HG03066 (cell line): ENCODE results near the gene VANGL2.
"Not testable (repeated sequence)": the region's sequence is repeated elsewhere in the genome, so short reads cannot be mapped to it uniquely, and the experiment has no call there.

Source experiments
- ATAC-seq: cut with Tn5 transposase; IDR thresholded peaks from one replicate; pipeline ENCODE4 v1.9.1; 2021; ENCODE audit warnings: low read depth; ENCODE audit not compliant: unreplicated experiment

VANGL2 gene

GRCh38 chr1:160369087-160369486 is 31.3 kb upstream of the VANGL2 start:
- ATAC-seq, result no peak

- ATAC-seq, result no peak
Observed at GRCh38 chr1:160370561-160371345, 29.6 kb upstream of the VANGL2 start.

- no peak for ATAC-seq
Observed at GRCh38 chr1:160371346-160371631, 29.1 kb upstream of the VANGL2 start.

- no peak for ATAC-seq
Observed at GRCh38 chr1:160371756-160372155, 28.6 kb upstream of the VANGL2 start.

- ATAC-seq, result no peak
Observed at GRCh38 chr1:160373696-160374095, 26.7 kb upstream of the VANGL2 start.

GRCh38 chr1:160374306-160375110 is 25.9 kb upstream of the VANGL2 start:
- ATAC-seq, result no peak

- no peak for ATAC-seq
Observed at GRCh38 chr1:160375788-160376524, 24.4 kb upstream of the VANGL2 start.

GRCh38 chr1:160376525-160377131 is 23.7 kb upstream of the VANGL2 start:
- ATAC-seq, result peak; percentile 66

GRCh38 chr1:160377585-160378206 is 22.7 kb upstream of the VANGL2 start:
- ATAC-seq, result no peak

- ATAC-seq, result not testable (repeated sequence)
Observed at GRCh38 chr1:160384812-160385211, 15.6 kb upstream of the VANGL2 start.

- ATAC-seq, result not testable (repeated sequence)
Observed at GRCh38 chr1:160388406-160388805, 12.0 kb upstream of the VANGL2 start.

GRCh38 chr1:160394673-160395072 is 5.7 kb upstream of the VANGL2 start:
- ATAC-seq, result no peak

GRCh38 chr1:160397651-160398050 is 2.7 kb upstream of the VANGL2 start:
- ATAC-seq, result no peak

- ATAC-seq, result no peak
Observed at GRCh38 chr1:160398823-160399222, 1.5 kb upstream of the VANGL2 start.

GRCh38 chr1:160399544-160400222 is 681 bp upstream of the VANGL2 start:
- ATAC-seq, result no peak

- ATAC-seq, result no peak
Observed at GRCh38 chr1:160400646-160401486, 502 bp downstream of the VANGL2 start.

GRCh38 chr1:160401487-160401805 is 1.1 kb downstream of the VANGL2 start:
- no peak for ATAC-seq

- ATAC-seq, result no peak
Observed at GRCh38 chr1:160402001-160402795, 1.8 kb downstream of the VANGL2 start.
